ENCODE measurements around the gene HEXD.

DNA sequence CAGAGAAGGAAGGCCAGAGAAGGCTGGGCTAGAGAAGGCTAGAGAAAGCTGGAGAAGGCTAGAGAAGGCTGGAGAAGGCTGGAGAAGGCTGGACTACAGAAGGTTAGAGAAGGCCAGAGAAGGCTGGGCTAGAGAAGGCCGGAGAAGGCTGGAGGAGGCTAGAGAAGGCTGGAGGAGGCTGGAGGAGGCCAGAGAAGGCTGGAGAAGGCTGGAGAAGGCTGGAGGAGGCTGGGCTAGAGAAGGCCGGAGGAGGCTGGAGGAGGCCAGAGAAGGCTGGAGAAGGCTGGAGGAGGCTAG is 6.7 kb downstream of the HEXD start:
- TF ChIP-seq, protein P1, sequence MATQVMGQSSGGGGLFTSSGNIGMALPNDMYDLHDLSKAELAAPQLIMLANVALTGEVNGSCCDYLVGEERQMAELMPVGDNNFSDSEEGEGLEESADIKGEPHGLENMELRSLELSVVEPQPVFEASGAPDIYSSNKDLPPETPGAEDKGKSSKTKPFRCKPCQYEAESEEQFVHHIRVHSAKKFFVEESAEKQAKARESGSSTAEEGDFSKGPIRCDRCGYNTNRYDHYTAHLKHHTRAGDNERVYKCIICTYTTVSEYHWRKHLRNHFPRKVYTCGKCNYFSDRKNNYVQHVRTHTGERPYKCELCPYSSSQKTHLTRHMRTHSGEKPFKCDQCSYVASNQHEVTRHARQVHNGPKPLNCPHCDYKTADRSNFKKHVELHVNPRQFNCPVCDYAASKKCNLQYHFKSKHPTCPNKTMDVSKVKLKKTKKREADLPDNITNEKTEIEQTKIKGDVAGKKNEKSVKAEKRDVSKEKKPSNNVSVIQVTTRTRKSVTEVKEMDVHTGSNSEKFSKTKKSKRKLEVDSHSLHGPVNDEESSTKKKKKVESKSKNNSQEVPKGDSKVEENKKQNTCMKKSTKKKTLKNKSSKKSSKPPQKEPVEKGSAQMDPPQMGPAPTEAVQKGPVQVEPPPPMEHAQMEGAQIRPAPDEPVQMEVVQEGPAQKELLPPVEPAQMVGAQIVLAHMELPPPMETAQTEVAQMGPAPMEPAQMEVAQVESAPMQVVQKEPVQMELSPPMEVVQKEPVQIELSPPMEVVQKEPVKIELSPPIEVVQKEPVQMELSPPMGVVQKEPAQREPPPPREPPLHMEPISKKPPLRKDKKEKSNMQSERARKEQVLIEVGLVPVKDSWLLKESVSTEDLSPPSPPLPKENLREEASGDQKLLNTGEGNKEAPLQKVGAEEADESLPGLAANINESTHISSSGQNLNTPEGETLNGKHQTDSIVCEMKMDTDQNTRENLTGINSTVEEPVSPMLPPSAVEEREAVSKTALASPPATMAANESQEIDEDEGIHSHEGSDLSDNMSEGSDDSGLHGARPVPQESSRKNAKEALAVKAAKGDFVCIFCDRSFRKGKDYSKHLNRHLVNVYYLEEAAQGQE (IDR thresholded peaks at IDR 0.05; ENCODE audit: low read depth), result no peak
- no peak for TF ChIP-seq TAF1 (IDR thresholded peaks at IDR 0.05; ENCODE audit: low read depth)
- no peak for TF ChIP-seq TEAD4 (IDR thresholded peaks at IDR 0.05)
- TF ChIP-seq CEBPB (IDR thresholded peaks at IDR 0.05), result no peak
- no peak for TF ChIP-seq FOXM1 (IDR thresholded peaks at IDR 0.05; ENCODE audit: borderline replicate concordance, low read depth)
- TF ChIP-seq RAD21 (IDR thresholded peaks at IDR 0.05; ENCODE audit: low read depth), result no peak
- TF ChIP-seq EP300 (IDR thresholded peaks at IDR 0.05; ENCODE audit: borderline replicate concordance), result no peak
- no peak for TF ChIP-seq YY1 (IDR thresholded peaks at IDR 0.05; ENCODE audit: low read depth)
- TF ChIP-seq CREB1 (IDR thresholded peaks at IDR 0.05; ENCODE audit: low read depth), result no peak
- TF ChIP-seq, protein P2, sequence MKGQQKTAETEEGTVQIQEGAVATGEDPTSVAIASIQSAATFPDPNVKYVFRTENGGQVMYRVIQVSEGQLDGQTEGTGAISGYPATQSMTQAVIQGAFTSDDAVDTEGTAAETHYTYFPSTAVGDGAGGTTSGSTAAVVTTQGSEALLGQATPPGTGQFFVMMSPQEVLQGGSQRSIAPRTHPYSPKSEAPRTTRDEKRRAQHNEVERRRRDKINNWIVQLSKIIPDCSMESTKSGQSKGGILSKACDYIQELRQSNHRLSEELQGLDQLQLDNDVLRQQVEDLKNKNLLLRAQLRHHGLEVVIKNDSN (IDR thresholded peaks at IDR 0.05), result no peak
- TF ChIP-seq EGR1 (IDR thresholded peaks at IDR 0.05), result no peak
- TF ChIP-seq, protein P3, sequence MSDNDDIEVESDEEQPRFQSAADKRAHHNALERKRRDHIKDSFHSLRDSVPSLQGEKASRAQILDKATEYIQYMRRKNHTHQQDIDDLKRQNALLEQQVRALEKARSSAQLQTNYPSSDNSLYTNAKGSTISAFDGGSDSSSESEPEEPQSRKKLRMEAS (IDR thresholded peaks at IDR 0.05), result no peak
- TF ChIP-seq ZBTB7A (IDR thresholded peaks at IDR 0.05; ENCODE audit: low read depth), result no peak
